ENCODE results near the gene FFAR1. TPM values are rescaled to one million over a fixed set of nuclear protein-coding genes. Genes with fewer than 3 reads are reported as not detected.
"Not testable (repeated sequence)": the region's sequence is repeated elsewhere in the genome, so short reads cannot be mapped to it uniquely, and the experiment has no call there.

FFAR1 gene
- total RNA-seq, 2 donors from 2014 or later, result 1.4 TPM; not detected in 1

DNA sequence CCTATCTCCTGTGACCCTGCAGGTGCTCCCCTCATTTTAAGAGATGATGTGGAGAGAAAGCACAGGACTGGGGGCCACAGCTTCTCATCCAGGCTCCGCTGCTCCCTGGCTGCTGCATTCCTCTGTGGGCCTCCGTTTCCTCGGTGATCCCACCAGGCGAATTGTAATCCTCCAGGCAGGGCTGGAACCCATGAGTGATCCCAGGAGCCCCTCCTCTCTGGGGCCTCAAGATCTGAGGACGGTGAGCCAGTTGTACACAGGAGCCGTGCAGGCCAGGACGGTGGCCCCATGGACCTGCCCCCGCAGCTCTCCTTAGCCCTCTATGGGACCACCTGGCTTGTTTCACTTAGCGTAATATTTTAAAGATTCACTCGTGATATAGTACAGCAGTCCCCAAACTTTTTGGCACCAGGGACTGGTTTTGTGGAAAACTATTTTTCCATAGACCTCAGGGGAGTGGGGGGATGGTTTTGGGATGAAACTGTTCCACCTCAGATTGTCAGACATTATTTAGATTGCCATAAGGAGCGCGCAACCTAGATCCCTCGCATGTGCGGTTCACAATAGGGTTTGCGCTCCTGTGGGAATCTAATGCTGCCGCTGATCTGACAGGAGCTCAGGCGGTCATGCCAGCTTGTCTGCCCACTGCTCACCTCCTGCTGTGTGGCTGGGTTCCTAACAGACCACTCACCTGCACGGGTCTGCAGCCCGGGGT is 16.2 kb downstream of the FFAR1 start:
- no peak for DNase-seq
- H3K4me3 Mint-ChIP-seq, result no peak overlapping the region
- H3K36me3 Mint-ChIP-seq (ENCODE audit: low read depth), result peaks cover 4% of the 10 kb centered on the region
- no peak overlapping the region for H3K27ac Mint-ChIP-seq
- H3K4me1 Mint-ChIP-seq, result peaks cover 2% of the 10 kb centered on the region
- no peaks in the 10 kb centered on the region for H3K9me3 ChIP-seq (ENCODE audit: control insufficient read depth, low read length, poor library complexity, severe bottlenecking)
- ATAC-seq, result no peak
- H3K27me3 Mint-ChIP-seq, result peaks cover 58% of the 10 kb centered on the region

GRCh38 chr19:35365303-35365702 is 17.6 kb downstream of the FFAR1 start:
- peaks cover 5% of the 10 kb centered on the region for H3K4me1 Mint-ChIP-seq
- no peak overlapping the region for H3K4me3 Mint-ChIP-seq
- H3K27me3 Mint-ChIP-seq, result peaks cover 59% of the 10 kb centered on the region
- peaks cover 4% of the 10 kb centered on the region for H3K36me3 Mint-ChIP-seq (ENCODE audit: low read depth)
- H3K9me3 ChIP-seq (ENCODE audit: control insufficient read depth, low read length, poor library complexity, severe bottlenecking), result no peaks in the 10 kb centered on the region
- DNase-seq (no peak), ATAC-seq (no peak)
- H3K27ac Mint-ChIP-seq, result no peak overlapping the region

- H3K36me3 Mint-ChIP-seq (ENCODE audit: low read depth), result peaks cover 4% of the 10 kb centered on the region
- no peak for DNase-seq
- no peaks in the 10 kb centered on the region for H3K9me3 ChIP-seq (ENCODE audit: control insufficient read depth, low read length, poor library complexity, severe bottlenecking)
- ATAC-seq, result no peak
- H3K27ac Mint-ChIP-seq, result no peak overlapping the region
- no peak overlapping the region for H3K4me3 Mint-ChIP-seq
- H3K27me3 Mint-ChIP-seq, result peaks cover 40% of the 10 kb centered on the region
- H3K4me1 Mint-ChIP-seq, result peaks cover 5% of the 10 kb centered on the region
Measured at GRCh38 chr19:35368378-35368777, 20.7 kb downstream of the FFAR1 start.

- ATAC-seq, result no peak
Measured at GRCh38 chr19:35369522-35369921, 21.8 kb downstream of the FFAR1 start.

GRCh38 chr19:35370722-35371121 is 23.0 kb downstream of the FFAR1 start, which contains the start of gene GPR42:
GPR42 (plus strand) TSS chr19:35371068; CDS start chr19:35371360, 292 bp downstream.
- H3K4me3 Mint-ChIP-seq, result no peak within 1 kb of the TSS
- ATAC-seq (no peak), DNase-seq (no peak)
- peaks cover 6% of the 10 kb centered on the region for H3K36me3 Mint-ChIP-seq (ENCODE audit: low read depth)
- H3K27me3 Mint-ChIP-seq, result peaks cover 44% of the 10 kb centered on the region
- no peak within 1 kb of the TSS for H3K27ac Mint-ChIP-seq
- H3K9me3 ChIP-seq (ENCODE audit: control insufficient read depth, low read length, poor library complexity, severe bottlenecking), result no peaks in the 10 kb centered on the region
- H3K4me1 Mint-ChIP-seq, result peaks cover 6% of the 10 kb centered on the region

More at GRCh38 chr19:35369522-35369921, 21.8 kb downstream of the FFAR1 start:
- peaks cover 47% of the 10 kb centered on the region for H3K27me3 Mint-ChIP-seq
- H3K4me1 Mint-ChIP-seq, result peaks cover 7% of the 10 kb centered on the region
- H3K27ac Mint-ChIP-seq, result no peak overlapping the region
- no peak overlapping the region for H3K4me3 Mint-ChIP-seq
- H3K9me3 ChIP-seq (ENCODE audit: control insufficient read depth, low read length, poor library complexity, severe bottlenecking), result no peaks in the 10 kb centered on the region
- no peak for DNase-seq
- peaks cover 4% of the 10 kb centered on the region for H3K36me3 Mint-ChIP-seq (ENCODE audit: low read depth)

DNA sequence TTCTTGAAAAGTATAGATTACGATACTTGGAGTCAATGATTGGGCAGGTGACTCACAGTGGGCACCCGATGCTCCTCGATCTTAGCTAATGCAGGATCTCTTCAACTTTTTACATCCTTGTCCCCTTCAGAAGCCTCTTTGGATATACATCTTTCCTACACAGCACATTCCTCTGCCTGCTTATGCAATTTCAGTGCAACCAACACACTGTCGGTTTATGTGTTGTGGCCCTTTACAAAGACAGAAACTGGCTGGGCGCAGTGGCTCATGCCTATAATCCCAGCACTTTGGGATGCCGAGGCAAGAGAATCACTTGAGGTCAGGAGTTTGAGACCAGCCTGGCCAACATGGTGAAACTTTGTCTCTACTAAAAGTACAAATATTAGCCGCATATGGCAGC is 25.8 kb downstream of the FFAR1 start:
- DNase-seq, result no peak
- H3K4me1 Mint-ChIP-seq, result peaks cover 10% of the 10 kb centered on the region
- no peak overlapping the region for H3K27ac Mint-ChIP-seq

GRCh38 chr19:35374031-35374430 is 26.3 kb downstream of the FFAR1 start:
- H3K4me3 Mint-ChIP-seq; H3K27ac Mint-ChIP-seq; ATAC-seq; DNase-seq; H3K9me3 ChIP-seq (ENCODE audit: control insufficient read depth, low read length, poor library complexity, severe bottlenecking); H3K36me3 Mint-ChIP-seq (ENCODE audit: low read depth); H3K4me1 Mint-ChIP-seq: not testable (repeated sequence)
- H3K27me3 Mint-ChIP-seq, result peaks cover 20% of the 10 kb centered on the region

More for the DNA sequence above, 25.8 kb downstream of the FFAR1 start:
- peaks cover 4% of the 10 kb centered on the region for H3K36me3 Mint-ChIP-seq (ENCODE audit: low read depth)
- no peak overlapping the region for H3K4me3 Mint-ChIP-seq
- no peak for ATAC-seq
- H3K27me3 Mint-ChIP-seq, result peaks cover 25% of the 10 kb centered on the region
- no peaks in the 10 kb centered on the region for H3K9me3 ChIP-seq (ENCODE audit: control insufficient read depth, low read length, poor library complexity, severe bottlenecking)

GRCh38 chr19:35375505-35376307 is 28.0 kb downstream of the FFAR1 start:
- H3K9me3 ChIP-seq (ENCODE audit: control insufficient read depth, low read length, poor library complexity, severe bottlenecking), result no peaks in the 10 kb centered on the region
- peaks cover 7% of the 10 kb centered on the region for H3K4me1 Mint-ChIP-seq
- no peak overlapping the region for H3K4me3 Mint-ChIP-seq
- no peak for ATAC-seq
- H3K36me3 Mint-ChIP-seq (ENCODE audit: low read depth), result peaks cover 2% of the 10 kb centered on the region
- DNase-seq, result no peak
- peaks cover 20% of the 10 kb centered on the region for H3K27me3 Mint-ChIP-seq
- H3K27ac Mint-ChIP-seq, result peak overlapping the region; percentile 59

DNA sequence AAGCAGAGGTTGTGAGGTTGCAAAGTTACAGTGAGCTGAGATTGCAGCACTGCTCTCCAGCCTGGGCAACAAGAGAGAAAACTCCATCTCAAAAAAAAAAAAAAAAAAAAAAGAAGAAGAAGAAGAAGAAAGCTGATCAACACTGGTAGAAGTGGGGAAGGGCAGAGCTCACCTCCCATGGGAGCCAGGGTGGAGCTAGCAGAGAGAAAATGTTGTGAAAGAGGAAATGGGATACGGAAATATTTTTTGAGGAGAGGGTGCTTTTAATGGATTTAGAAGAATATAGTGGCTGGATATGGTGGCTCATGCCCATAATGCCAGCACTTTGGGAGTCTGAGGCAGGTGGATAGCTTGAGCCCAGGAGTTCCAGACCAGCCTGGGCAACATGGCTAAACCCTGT is 30.0 kb downstream of the FFAR1 start:
- DNase-seq (no peak), ATAC-seq (no peak)

GRCh38 chr19:35378356-35378755 is 30.7 kb downstream of the FFAR1 start:
- ATAC-seq (no peak), DNase-seq (no peak)
- Mint-ChIP-seq H3K4me1 (peaks cover 11% of the 10 kb centered on the region), H3K27ac (no peak overlapping the region), H3K4me3 (no peak overlapping the region), H3K27me3 (peaks cover 35% of the 10 kb centered on the region), H3K36me3 (ENCODE audit: low read depth) (peaks cover 2% of the 10 kb centered on the region)
- no peaks in the 10 kb centered on the region for H3K9me3 ChIP-seq (ENCODE audit: control insufficient read depth, low read length, poor library complexity, severe bottlenecking)

More for the DNA sequence above, 30.0 kb downstream of the FFAR1 start:
- H3K27me3 Mint-ChIP-seq, result peaks cover 31% of the 10 kb centered on the region
- H3K4me3 Mint-ChIP-seq, result no peak overlapping the region
- peaks cover 11% of the 10 kb centered on the region for H3K4me1 Mint-ChIP-seq
- peaks cover 2% of the 10 kb centered on the region for H3K36me3 Mint-ChIP-seq (ENCODE audit: low read depth)
- no peak overlapping the region for H3K27ac Mint-ChIP-seq
- H3K9me3 ChIP-seq (ENCODE audit: control insufficient read depth, low read length, poor library complexity, severe bottlenecking), result no peaks in the 10 kb centered on the region

DNA sequence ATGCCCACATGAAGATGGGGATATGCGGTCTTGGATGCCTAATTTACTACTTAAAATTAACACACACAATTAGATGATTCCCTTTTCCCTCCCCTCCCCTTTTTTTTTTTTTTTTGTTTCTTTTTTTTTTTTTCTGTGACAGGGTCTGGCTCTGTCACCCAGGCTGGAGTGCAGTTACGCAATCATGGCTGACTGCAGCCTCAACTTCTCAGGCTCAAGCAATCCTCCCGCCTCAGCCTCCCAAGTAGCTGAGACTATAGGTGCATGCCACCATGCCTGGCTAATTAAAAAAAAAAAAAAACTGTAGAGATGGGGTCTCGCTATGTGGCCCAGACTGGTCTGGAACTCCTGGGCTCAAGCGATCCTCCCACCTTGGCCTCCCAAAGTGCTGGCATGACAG is 31.8 kb downstream of the FFAR1 start:
- not testable (repeated sequence) for H3K4me1 Mint-ChIP-seq; H3K36me3 Mint-ChIP-seq (ENCODE audit: low read depth); ATAC-seq; H3K9me3 ChIP-seq (ENCODE audit: control insufficient read depth, low read length, poor library complexity, severe bottlenecking); H3K4me3 Mint-ChIP-seq; H3K27ac Mint-ChIP-seq; DNase-seq
- peaks cover 28% of the 10 kb centered on the region for H3K27me3 Mint-ChIP-seq

DNA sequence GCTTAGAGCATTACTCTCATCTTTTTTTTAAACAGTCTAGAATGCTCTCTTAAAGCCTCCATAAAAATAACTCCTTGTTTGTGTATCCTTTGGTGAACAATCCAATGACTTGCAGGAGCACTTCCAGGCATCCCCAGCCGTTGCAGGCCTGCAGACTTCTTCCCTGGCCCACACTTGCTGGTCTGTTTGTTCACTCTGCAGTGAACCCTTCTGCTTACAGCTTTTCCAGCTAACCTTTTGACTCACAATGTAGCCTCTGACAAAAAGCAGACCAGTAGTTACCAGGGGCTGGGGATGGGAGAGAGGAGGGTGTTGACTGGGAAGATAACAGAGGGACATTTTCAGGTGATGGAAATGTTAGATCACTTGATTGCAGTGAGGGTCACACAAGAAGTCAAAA is 32.3 kb downstream of the FFAR1 start:
- H3K9me3 ChIP-seq (ENCODE audit: control insufficient read depth, low read length, poor library complexity, severe bottlenecking), result no peaks in the 10 kb centered on the region
- Mint-ChIP-seq H3K36me3 (ENCODE audit: low read depth) (peaks cover 2% of the 10 kb centered on the region), H3K4me1 (peaks cover 8% of the 10 kb centered on the region), H3K4me3 (no peak overlapping the region), H3K27ac (no peak overlapping the region), H3K27me3 (peaks cover 27% of the 10 kb centered on the region)
- DNase-seq, result no peak
- no peak for ATAC-seq

DNA sequence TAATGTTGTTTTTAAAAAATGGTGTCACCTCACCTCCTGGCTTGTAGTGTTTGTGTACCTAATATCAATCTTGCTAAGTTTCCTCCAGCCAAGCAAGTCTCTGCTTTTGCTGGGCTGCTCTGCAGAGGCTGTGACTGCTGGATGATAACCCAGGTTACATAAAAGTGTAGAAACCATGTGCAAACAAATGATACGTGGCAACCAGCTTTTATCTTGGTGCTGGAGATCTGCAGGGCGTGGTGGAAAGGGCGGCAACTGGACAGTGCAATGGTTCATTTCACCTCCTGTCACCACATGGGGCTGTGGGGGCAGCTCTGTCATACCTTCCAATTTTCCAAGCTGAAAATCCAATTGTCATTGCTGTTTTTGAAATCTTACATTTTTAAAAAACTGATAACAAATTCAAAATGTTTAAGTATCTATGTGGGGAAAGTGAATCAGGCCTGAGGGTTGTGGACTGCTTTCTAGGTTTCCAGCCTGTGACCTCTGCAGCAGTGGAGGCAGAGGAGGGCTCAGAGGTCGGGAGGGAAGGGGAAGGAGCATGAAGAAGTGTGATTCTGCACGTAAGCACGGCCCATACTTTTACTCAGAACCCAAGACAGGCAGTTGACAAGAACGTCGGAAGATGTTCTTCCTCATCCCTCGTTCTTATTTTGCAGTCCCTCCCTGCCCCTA is 32.9 kb downstream of the FFAR1 start:
- ATAC-seq (no peak), DNase-seq (no peak)
- Mint-ChIP-seq H3K36me3 (ENCODE audit: low read depth) (no peaks in the 10 kb centered on the region), H3K4me3 (no peak overlapping the region), H3K27ac (no peak overlapping the region), H3K27me3 (peaks cover 21% of the 10 kb centered on the region), H3K4me1 (peaks cover 8% of the 10 kb centered on the region)
- H3K9me3 ChIP-seq (ENCODE audit: control insufficient read depth, low read length, poor library complexity, severe bottlenecking), result no peaks in the 10 kb centered on the region
